K562 (cell line): ENCODE measurements around the gene TASP1.

Source experiments
- BDP1 ChIP-seq: IDR thresholded peaks from 3 replicates; pipeline ENCODE4 v1.6.1; 2011; ENCODE audit not compliant: insufficient read length, insufficient read depth
- CBX8 ChIP-seq: fragments of 200-600 bp; sonication (generic); IDR thresholded peaks from 2 replicates; pipeline ENCODE4 v1.6.1; 2012; ENCODE audit warnings: borderline replicate concordance, mixed run types, low read depth, mild to moderate bottlenecking, moderate library complexity, mixed read lengths, low read length, control low read depth, inconsistent platforms; ENCODE audit not compliant: poor library complexity, severe bottlenecking; ENCODE audit errors: extremely low read depth
- JUND ChIP-seq, 2 experiments: IDR thresholded peaks; 2 replicates in 1 of 2; 3 replicates in 1 of 2; pipeline ENCODE4 v1.6.1; 2011; ENCODE audit warnings: borderline replicate concordance in 2 of 2, low read depth in 2 of 2, low read length in 2 of 2, improper control_type of control experiment in 1 of 2, missing biosample characterization in 1 of 2, missing genetic modification characterization in 1 of 2, missing genetic modification reagents in 1 of 2
- POLR2A ChIP-seq: fragments of 450-650 bp; conservative IDR thresholded peaks from 2 replicates; pipeline ENCODE4 v1.6.1; 2016
- SRSF1 ChIP-seq: fragments of 200-400 bp; formaldehyde crosslinking; IDR thresholded peaks from 2 replicates; pipeline ENCODE4 v1.6.1; 2017; ENCODE audit warnings: mild to moderate bottlenecking, low read depth, low read length, moderate library complexity
- TF ChIP-seq, protein P1 (sequence below): fragments of 450-650 bp; formaldehyde crosslinking; IDR thresholded peaks from 2 replicates; pipeline ENCODE4 v1.4.0; 2022; ENCODE audit warnings: missing genetic modification characterization
- TF ChIP-seq, protein P2 (sequence below): fragments of 450-650 bp; IDR thresholded peaks from 2 replicates; pipeline ENCODE4 v1.6.1; 2018; ENCODE audit not compliant: partially characterized antibody
- TF ChIP-seq, protein P3 (sequence below): fragments of 450-650 bp; IDR thresholded peaks from 2 replicates; pipeline ENCODE4 v1.6.1; 2016; ENCODE audit warnings: borderline replicate concordance
- TF ChIP-seq, protein P4 (sequence below), 3 experiments: IDR thresholded peaks in 2 of 3; conservative IDR thresholded peaks in 1 of 3; 2 replicates each; pipeline ENCODE4 v1.5.1; 2011 to 2012; ENCODE audit warnings: low read length in 3 of 3, mild to moderate bottlenecking in 3 of 3, control low read depth in 2 of 3, improper control_type of control experiment in 1 of 3, inconsistent platforms in 1 of 3, low read depth in 1 of 3, mixed read lengths in 1 of 3, moderate library complexity in 1 of 3; ENCODE audit not compliant: insufficient read depth in 2 of 3
- TF ChIP-seq, protein P5 (sequence below), 2 experiments: fragments of 450-650 bp; IDR thresholded peaks; 2 replicates each; pipeline ENCODE4 v1.6.1; 2018; ENCODE audit warnings: mild to moderate bottlenecking in 2 of 2, low read depth in 1 of 2; ENCODE audit not compliant: partially characterized antibody in 2 of 2

DNA sequence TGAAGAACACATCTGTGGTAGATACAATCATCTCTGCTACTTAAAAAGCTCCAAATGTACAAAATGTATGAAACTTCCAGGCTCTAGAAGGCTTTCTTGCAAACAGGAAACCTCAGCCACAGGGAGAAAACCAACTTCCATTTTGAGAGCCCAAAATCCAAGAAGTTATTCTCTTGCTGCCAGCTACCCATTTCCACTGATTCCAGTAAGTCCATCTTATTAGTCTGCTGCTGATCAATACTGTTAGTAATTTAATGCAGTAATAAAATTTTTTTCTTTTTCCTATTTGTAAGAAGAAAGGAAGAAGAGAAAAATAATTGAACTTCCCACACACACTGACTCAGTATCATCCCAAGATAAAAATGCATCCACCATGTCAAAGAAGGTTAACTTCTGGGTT lies 169.5 kb downstream of the TASP1 start:
- TF ChIP-seq BDP1 = no peak
- TF ChIP-seq, protein P1, sequence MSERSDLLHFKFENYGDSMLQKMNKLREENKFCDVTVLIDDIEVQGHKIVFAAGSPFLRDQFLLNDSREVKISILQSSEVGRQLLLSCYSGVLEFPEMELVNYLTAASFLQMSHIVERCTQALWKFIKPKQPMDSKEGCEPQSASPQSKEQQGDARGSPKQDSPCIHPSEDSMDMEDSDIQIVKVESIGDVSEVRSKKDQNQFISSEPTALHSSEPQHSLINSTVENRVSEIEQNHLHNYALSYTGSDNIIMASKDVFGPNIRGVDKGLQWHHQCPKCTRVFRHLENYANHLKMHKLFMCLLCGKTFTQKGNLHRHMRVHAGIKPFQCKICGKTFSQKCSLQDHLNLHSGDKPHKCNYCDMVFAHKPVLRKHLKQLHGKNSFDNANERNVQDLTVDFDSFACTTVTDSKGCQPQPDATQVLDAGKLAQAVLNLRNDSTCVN = no peak
- TF ChIP-seq SRSF1 = no peak
- TF ChIP-seq, protein P2, sequence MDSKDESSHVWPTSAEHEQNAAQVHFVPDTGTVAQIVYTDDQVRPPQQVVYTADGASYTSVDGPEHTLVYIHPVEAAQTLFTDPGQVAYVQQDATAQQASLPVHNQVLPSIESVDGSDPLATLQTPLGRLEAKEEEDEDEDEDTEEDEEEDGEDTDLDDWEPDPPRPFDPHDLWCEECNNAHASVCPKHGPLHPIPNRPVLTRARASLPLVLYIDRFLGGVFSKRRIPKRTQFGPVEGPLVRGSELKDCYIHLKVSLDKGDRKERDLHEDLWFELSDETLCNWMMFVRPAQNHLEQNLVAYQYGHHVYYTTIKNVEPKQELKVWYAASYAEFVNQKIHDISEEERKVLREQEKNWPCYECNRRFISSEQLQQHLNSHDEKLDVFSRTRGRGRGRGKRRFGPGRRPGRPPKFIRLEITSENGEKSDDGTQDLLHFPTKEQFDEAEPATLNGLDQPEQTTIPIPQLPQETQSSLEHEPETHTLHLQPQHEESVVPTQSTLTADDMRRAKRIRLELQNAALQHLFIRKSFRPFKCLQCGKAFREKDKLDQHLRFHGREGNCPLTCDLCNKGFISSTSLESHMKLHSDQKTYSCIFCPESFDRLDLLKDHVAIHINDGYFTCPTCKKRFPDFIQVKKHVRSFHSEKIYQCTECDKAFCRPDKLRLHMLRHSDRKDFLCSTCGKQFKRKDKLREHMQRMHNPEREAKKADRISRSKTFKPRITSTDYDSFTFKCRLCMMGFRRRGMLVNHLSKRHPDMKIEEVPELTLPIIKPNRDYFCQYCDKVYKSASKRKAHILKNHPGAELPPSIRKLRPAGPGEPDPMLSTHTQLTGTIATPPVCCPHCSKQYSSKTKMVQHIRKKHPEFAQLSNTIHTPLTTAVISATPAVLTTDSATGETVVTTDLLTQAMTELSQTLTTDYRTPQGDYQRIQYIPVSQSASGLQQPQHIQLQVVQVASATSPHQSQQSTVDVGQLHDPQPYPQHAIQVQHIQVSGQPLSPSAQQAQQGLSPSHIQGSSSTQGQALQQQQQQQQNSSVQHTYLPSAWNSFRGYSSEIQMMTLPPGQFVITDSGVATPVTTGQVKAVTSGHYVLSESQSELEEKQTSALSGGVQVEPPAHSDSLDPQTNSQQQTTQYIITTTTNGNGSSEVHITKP = no peak
- TF ChIP-seq, protein P3, sequence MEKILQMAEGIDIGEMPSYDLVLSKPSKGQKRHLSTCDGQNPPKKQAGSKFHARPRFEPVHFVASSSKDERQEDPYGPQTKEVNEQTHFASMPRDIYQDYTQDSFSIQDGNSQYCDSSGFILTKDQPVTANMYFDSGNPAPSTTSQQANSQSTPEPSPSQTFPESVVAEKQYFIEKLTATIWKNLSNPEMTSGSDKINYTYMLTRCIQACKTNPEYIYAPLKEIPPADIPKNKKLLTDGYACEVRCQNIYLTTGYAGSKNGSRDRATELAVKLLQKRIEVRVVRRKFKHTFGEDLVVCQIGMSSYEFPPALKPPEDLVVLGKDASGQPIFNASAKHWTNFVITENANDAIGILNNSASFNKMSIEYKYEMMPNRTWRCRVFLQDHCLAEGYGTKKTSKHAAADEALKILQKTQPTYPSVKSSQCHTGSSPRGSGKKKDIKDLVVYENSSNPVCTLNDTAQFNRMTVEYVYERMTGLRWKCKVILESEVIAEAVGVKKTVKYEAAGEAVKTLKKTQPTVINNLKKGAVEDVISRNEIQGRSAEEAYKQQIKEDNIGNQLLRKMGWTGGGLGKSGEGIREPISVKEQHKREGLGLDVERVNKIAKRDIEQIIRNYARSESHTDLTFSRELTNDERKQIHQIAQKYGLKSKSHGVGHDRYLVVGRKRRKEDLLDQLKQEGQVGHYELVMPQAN = no peak
- TF ChIP-seq, protein P4, sequence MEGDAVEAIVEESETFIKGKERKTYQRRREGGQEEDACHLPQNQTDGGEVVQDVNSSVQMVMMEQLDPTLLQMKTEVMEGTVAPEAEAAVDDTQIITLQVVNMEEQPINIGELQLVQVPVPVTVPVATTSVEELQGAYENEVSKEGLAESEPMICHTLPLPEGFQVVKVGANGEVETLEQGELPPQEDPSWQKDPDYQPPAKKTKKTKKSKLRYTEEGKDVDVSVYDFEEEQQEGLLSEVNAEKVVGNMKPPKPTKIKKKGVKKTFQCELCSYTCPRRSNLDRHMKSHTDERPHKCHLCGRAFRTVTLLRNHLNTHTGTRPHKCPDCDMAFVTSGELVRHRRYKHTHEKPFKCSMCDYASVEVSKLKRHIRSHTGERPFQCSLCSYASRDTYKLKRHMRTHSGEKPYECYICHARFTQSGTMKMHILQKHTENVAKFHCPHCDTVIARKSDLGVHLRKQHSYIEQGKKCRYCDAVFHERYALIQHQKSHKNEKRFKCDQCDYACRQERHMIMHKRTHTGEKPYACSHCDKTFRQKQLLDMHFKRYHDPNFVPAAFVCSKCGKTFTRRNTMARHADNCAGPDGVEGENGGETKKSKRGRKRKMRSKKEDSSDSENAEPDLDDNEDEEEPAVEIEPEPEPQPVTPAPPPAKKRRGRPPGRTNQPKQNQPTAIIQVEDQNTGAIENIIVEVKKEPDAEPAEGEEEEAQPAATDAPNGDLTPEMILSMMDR (IDR thresholded peaks at IDR 0.05 in 2 of 3, conservative IDR thresholded peaks at IDR 0.05 in 1 of 3; ENCODE audit: insufficient read depth in 2 of 3, low read depth in 1 of 3, low read length in 3 of 3) = no peak
- no peak for TF ChIP-seq CBX8
- no peak for TF ChIP-seq POLR2A
- no peak for TF ChIP-seq JUND (IDR thresholded peaks at IDR 0.05; ENCODE audit: borderline replicate concordance, low read depth, low read length)
- TF ChIP-seq JUND (tag; IDR thresholded peaks at IDR 0.05; ENCODE audit: borderline replicate concordance, low read depth, low read length) = no peak
- TF ChIP-seq, protein P5, sequence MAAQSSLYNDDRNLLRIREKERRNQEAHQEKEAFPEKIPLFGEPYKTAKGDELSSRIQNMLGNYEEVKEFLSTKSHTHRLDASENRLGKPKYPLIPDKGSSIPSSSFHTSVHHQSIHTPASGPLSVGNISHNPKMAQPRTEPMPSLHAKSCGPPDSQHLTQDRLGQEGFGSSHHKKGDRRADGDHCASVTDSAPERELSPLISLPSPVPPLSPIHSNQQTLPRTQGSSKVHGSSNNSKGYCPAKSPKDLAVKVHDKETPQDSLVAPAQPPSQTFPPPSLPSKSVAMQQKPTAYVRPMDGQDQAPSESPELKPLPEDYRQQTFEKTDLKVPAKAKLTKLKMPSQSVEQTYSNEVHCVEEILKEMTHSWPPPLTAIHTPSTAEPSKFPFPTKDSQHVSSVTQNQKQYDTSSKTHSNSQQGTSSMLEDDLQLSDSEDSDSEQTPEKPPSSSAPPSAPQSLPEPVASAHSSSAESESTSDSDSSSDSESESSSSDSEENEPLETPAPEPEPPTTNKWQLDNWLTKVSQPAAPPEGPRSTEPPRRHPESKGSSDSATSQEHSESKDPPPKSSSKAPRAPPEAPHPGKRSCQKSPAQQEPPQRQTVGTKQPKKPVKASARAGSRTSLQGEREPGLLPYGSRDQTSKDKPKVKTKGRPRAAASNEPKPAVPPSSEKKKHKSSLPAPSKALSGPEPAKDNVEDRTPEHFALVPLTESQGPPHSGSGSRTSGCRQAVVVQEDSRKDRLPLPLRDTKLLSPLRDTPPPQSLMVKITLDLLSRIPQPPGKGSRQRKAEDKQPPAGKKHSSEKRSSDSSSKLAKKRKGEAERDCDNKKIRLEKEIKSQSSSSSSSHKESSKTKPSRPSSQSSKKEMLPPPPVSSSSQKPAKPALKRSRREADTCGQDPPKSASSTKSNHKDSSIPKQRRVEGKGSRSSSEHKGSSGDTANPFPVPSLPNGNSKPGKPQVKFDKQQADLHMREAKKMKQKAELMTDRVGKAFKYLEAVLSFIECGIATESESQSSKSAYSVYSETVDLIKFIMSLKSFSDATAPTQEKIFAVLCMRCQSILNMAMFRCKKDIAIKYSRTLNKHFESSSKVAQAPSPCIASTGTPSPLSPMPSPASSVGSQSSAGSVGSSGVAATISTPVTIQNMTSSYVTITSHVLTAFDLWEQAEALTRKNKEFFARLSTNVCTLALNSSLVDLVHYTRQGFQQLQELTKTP (IDR thresholded peaks at IDR 0.05; ENCODE audit: low read depth in 1 of 2, partially characterized antibody in 2 of 2) = no peak
